ENCODE data around the gene ZFAND6. TPM values are rescaled to one million over a fixed set of nuclear protein-coding genes. Genes with fewer than 3 reads are reported as not detected.
"Not testable (repeated sequence)": the region's sequence is repeated elsewhere in the genome, so short reads cannot be mapped to it uniquely, and the experiment has no call there.

ZFAND6 gene
- total RNA-seq, 1 experiment from 2014 or later: 123 TPM

DNA sequence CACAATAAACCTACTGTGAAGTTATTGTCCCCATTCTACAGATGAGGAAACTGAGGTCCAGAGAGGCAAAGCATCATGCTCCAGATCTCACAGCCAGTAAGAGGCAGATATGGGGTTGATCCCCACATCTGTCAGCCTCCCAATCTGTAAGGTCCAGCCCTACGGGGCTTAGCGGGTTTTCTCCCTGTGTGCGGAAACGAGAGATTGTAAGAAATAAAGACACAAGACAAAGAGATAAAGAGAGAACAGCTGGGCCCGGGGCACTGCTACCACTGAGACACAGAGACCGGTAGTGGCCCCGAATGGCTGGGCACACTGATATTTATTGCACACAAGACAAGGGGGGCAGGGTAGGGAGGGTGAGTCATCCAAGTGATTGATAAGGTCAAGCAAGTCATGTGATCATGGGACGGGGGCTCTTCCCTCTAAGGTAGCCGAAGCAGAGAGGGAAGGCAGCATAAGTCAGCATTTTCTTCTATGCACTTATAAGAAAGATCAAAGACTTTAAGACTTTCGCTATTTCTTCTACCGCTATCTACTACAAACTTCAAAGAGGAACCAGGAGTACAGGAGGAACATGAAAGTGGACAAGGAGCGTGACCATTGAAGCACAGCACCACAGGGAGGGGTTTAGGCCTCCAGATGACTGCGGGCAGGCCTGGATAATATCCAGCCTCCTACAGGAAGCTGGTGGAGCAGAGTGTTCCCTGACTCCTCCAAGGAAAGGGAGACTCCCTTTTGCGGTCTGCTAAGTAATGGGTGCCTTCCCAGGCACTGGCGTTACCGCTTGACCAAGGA is 96.1 kb downstream of the ZFAND6 start:
- H3K27me3 ChIP-seq; H3K27ac ChIP-seq; H3K36me3 ChIP-seq; H3K4me3 ChIP-seq; H3K4me1 ChIP-seq; DNase-seq; H3K9me3 ChIP-seq (replicated peaks): not testable (repeated sequence)

DNA sequence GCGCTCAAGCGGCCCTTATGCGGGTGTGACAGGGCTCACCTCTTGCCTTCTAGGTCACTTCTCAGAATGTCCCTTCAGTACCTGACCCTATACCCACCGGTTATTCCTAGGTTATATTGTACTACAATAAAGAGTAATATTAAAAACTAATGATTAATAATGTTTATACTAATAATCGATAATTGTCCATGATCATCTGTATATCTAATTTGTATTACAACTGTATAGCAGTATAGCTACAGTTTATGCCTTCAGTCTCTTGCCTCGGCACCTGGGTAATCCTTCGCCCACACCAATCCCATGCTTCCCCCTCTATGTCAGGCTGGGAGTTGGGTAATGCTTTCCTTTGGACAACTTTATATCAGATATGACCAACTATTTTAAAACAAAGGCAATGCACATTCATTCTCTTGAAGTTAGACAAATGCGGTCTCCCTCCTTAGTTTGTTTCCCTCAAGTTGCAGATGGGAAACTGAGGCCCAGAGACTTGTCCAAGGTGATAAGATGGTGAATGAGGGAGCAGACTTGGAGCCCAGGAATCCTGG is 96.8 kb downstream of the ZFAND6 start:
- Histone ChIP-seq H3K27ac (no peak overlapping the region), H3K4me3 (no peak overlapping the region), H3K36me3 (no peaks in the 10 kb centered on the region), H3K4me1 (0 out of 2 replicates have a peak, but pooled peaks cover 4% of the 10 kb centered on the region), H3K9me3 (replicated peaks) (no peaks in the 10 kb centered on the region), H3K27me3 (no peaks in the 10 kb centered on the region)
- DNase-seq: no peak

DNA sequence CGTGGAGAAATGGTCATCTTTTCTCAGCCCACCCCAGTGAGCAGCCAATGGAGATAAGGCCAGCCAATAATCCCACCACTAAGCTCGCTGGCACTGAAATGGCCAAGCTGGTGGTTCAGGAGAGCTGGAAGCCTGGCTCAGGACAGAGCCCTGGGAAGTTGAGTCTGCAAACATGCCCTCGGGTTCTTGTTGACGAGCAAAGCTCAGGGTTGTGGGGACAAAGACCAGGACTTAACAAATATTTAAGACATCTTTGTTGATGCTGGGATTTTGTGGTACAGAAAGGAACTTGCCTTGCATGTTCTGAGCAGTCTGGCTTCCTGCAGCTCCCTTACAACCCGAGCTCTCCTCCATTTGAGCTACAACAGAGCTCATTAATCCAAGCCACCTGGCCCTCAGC is 97.7 kb downstream of the ZFAND6 start:
- Histone ChIP-seq H3K9me3 (replicated peaks) (no peaks in the 10 kb centered on the region), H3K27ac (no peak overlapping the region), H3K27me3 (no peaks in the 10 kb centered on the region), H3K36me3 (no peaks in the 10 kb centered on the region), H3K4me1 (0 out of 2 replicates have a peak, but pooled peaks cover 4% of the 10 kb centered on the region), H3K4me3 (no peak overlapping the region)
- DNase-seq: no peak

DNA sequence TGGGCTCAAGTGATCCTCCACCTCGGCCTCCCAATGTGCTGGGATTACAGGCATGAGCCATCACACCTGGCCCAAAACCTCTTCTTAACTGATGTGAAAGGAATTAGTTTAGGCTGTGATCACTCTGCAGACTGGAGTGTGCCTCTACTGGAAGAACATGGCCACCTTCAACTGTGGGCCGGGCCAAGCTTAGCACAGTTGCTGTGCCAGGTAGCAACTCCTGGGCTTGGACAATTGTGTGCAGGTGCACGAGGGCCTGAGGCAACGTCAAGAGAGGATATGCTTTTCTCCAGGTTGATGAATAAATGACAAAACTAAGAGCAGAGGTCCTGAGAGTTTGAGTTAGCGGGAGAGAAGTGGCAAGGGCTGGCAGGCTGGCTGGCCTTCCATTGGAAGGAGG is 99.8 kb downstream of the ZFAND6 start:
- peaks cover 5% of the 10 kb centered on the region; the same call in 1 of the 2 replicates for H3K36me3 ChIP-seq
- DNase-seq: no peak
- no peak overlapping the region for H3K27ac ChIP-seq
- no peaks in the 10 kb centered on the region for H3K9me3 ChIP-seq (replicated peaks)
- H3K27me3 ChIP-seq: no peaks in the 10 kb centered on the region
- H3K4me3 ChIP-seq: no peak overlapping the region
- no peaks in the 10 kb centered on the region for H3K4me1 ChIP-seq

DNA sequence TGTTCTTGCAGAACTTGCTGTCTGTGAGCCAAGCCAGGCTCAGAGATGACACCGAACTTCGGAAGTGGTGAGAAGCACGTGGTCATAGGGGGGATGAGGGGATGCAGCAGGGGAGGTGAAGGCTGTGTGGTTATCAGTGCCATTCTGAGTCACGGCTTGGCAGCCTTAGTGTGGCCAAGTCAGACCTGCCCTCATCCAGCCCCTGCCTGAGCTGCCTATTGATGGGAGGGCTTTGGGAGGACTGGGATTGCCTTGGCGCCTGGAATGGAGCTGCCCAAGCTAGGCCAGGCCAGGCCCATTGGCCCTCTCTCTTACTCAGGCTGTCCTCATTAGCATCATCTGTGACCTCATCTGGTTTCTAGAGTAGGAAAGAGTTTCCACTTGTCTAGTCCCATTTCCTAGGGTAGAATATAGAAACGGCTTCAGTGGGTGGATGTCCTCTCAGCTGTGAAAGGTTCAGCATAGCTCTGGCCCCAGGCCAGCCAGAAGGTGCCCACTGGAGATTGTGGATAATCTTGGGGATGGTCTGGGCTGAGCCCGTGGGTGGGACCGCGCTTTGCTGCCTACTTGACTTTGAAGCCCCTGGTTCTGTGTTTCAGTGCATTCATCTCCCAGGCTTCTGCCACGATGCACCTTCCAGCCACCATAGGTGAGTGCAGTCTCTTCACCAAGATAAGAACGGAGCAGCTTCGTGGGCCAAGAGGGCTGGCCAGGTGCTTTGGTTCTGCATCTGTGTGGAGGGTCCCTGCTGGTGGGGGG is 100.5 kb downstream of the ZFAND6 start:
- Histone ChIP-seq H3K4me3 (no peak overlapping the region), H3K36me3 (peaks cover 5% of the 10 kb centered on the region; the same call in 1 of the 2 replicates), H3K9me3 (replicated peaks) (no peaks in the 10 kb centered on the region), H3K27me3 (no peaks in the 10 kb centered on the region), H3K4me1 (no peaks in the 10 kb centered on the region), H3K27ac (no peak overlapping the region)
- DNase-seq: no peak

DNA sequence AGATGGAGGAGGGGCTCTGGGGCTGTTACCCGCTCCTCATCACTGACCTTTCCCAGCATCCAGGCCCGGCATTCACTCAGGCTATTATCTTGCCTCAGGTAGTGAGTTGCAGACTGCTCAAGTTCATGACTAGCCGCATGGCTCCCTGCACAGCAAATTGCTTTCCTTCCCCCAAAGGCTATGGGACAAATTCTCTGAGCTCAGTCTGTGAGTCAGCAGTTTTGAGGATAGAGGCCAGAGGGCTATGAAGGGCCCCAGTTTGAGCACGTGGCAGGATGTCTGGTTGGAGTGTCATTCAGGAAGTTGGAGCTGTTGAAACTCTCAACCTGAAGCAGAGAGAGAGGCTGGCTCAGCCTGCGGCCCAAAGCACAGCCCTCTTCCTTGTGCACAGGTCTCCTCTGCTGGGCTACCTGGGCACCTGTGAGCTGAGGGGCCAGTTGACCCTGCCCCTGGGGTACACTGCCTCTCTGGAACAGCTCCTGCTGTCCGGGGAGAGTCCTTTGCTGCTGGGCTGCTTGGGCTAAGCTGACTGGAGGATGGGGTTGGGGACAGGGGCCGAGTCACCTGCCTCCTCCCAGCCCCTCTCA is 101.2 kb downstream of the ZFAND6 start:
- H3K27ac ChIP-seq: no peak overlapping the region
- no peak for DNase-seq

DNA sequence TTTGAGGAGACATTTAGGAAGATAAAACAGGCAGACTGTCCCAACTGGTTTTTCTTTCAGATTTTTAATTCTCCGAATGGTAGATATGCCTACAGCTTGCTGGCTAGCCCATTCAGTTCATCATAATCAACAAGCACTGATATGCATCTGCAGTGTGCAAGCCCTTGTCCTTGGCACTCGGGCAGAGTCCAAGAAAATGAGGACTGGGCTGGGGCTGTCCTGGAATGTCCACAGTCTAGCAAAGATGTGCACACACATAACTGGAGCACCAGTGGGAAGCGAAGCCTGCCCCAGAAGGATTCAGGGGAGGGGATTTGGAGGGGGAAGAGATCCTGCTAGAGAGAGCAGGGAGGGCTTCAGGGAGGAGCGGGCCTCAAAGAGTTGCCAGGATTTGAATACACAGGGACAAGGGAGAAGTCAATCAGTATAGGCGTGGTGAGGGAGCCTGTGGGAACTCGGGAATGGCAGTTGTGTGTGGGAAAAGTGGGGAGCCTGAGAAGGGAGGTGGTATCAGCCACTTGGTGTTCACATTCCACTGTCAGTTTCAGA is 102.1 kb downstream of the ZFAND6 start:
- H3K36me3 ChIP-seq: peaks cover 5% of the 10 kb centered on the region; the same call in 1 of the 2 replicates
- H3K4me1 ChIP-seq: no peaks in the 10 kb centered on the region
- no peak overlapping the region for H3K4me3 ChIP-seq
- no peaks in the 10 kb centered on the region for H3K9me3 ChIP-seq (replicated peaks)
- DNase-seq: no peak
- H3K27ac ChIP-seq: no peak overlapping the region
- no peaks in the 10 kb centered on the region for H3K27me3 ChIP-seq

More for the DNA sequence above, 101.2 kb downstream of the ZFAND6 start:
- no peaks in the 10 kb centered on the region for H3K27me3 ChIP-seq
- no peaks in the 10 kb centered on the region for H3K9me3 ChIP-seq (replicated peaks)
- H3K4me1 ChIP-seq: no peaks in the 10 kb centered on the region
- H3K36me3 ChIP-seq: peaks cover 5% of the 10 kb centered on the region; the same call in 1 of the 2 replicates
- H3K4me3 ChIP-seq: no peak overlapping the region

DNA sequence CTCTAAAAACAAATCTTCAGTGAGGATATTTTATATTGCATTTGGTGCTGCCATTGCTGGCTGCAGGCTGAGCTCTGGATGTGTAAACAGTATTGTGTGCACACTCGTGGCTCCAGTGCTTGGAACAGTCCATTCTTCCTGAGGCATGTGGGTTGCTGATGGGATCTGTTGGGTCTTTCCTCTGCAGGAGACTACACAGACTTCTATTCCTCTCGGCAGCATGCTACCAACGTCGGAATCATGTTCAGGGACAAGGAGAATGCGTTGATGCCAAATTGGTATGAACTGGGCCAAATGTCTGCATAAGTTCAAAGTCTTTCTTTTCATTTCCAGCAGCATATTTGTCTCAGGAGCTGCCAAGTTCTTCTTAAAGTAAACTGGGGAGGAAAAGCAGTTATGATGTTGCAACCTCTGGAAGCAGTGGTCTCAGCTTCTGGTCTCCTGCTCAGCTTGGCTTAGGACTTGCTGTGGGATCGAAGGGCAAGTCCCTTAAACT is 102.6 kb downstream of the ZFAND6 start:
- DNase-seq: no peak
- Histone ChIP-seq H3K36me3 (peaks cover 5% of the 10 kb centered on the region; the same call in 1 of the 2 replicates), H3K4me1 (no peaks in the 10 kb centered on the region), H3K27me3 (no peaks in the 10 kb centered on the region), H3K9me3 (replicated peaks) (no peaks in the 10 kb centered on the region), H3K4me3 (no peak overlapping the region), H3K27ac (no peak overlapping the region)

DNA sequence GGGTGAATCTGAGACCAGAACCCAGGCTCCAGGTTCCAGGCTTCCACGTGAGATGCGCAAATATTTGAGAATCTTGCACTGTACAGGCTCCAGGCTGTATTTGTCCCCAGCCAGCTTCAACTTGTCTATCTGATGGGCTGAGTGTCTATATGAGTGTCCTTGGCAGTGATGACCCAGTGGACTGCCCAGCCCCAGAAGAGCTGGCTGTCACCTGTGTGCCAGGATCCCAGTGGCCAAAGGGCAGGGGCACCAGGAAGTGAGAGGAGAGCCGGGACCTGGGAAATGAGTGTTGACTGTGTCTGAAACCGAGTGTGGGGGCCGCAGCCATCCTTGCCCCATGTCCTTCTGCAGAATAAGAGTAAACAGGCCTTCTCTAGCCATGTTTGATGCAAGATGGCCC is 103.7 kb downstream of the ZFAND6 start:
- H3K27me3 ChIP-seq: no peaks in the 10 kb centered on the region
- no peaks in the 10 kb centered on the region for H3K9me3 ChIP-seq (replicated peaks)
- no peak overlapping the region for H3K27ac ChIP-seq
- DNase-seq: no peak
- no peak overlapping the region for H3K4me3 ChIP-seq
- peaks cover 5% of the 10 kb centered on the region; the same call in 1 of the 2 replicates for H3K36me3 ChIP-seq
- H3K4me1 ChIP-seq: no peaks in the 10 kb centered on the region

DNA sequence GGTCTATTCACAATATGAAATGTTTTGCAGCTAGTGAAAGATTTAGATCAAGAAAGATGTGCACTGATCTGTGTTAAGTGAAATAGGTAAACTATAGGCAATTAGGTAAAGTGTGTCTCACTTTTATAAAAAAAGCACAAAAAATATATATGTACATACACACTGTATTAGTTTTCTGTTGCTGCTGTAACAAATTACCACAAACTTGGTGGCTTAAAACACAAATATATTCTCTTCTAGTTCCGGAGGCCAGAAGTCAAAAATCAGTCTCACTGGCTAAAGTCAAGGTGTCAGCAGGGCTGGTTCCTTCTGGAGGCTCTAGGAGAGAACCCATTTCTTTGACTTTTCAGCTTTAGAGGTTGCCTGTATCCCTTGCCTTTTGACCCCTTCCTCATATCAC is 104.4 kb downstream of the ZFAND6 start:
- Histone ChIP-seq H3K9me3 (replicated peaks) (no peaks in the 10 kb centered on the region), H3K4me1 (no peaks in the 10 kb centered on the region), H3K27me3 (no peaks in the 10 kb centered on the region), H3K4me3 (no peak overlapping the region), H3K27ac (no peak overlapping the region), H3K36me3 (peaks cover 5% of the 10 kb centered on the region; the same call in 1 of the 2 replicates)
- DNase-seq: no peak

DNA sequence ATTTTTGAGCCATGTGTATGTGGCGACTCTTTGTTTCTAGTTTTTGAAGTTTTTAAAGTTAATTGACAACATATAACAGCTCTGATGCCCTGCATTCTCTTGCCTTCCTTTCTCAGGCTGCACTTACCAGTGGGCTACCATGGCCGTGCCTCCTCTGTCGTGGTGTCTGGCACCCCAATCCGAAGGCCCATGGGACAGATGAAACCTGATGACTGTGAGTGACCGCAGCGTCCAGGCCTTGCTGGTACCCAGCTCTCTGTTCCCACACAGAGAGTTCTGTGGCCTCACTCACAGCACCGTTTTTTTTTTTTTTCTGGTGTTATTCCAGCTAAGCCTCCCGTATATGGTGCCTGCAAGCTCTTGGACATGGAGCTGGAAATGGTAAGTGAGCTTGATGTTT is 108.5 kb downstream of the ZFAND6 start:
- Histone ChIP-seq H3K27ac (no peak overlapping the region), H3K27me3 (no peaks in the 10 kb centered on the region), H3K36me3 (peaks cover 5% of the 10 kb centered on the region; the same call in 1 of the 2 replicates), H3K4me3 (no peak overlapping the region), H3K4me1 (no peaks in the 10 kb centered on the region), H3K9me3 (replicated peaks) (no peaks in the 10 kb centered on the region)
- no peak for DNase-seq

DNA sequence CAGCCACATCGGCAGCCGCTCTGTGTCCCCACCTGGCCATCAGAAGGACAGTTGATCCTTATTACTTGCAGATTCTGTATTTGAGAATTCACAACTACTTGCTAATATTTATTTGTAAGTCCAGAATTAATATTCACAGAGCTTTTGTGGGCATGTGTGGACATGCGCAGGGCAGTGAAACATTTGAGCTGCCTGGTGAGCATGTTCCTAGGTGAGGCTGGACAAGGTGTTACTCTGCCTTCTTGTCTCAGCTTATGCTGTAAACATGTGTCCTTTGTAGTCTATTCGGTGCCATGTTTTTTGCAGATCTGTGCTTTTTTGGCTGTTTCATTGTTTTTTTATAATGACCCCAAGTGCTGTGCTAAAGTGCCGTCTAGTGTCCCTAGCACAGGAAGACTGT is 108.9 kb downstream of the ZFAND6 start:
- Histone ChIP-seq H3K9me3 (replicated peaks) (no peaks in the 10 kb centered on the region), H3K36me3 (peaks cover 5% of the 10 kb centered on the region; the same call in 1 of the 2 replicates), H3K4me3 (no peak overlapping the region), H3K27ac (no peak overlapping the region), H3K4me1 (no peaks in the 10 kb centered on the region), H3K27me3 (no peaks in the 10 kb centered on the region)
- DNase-seq: no peak

DNA sequence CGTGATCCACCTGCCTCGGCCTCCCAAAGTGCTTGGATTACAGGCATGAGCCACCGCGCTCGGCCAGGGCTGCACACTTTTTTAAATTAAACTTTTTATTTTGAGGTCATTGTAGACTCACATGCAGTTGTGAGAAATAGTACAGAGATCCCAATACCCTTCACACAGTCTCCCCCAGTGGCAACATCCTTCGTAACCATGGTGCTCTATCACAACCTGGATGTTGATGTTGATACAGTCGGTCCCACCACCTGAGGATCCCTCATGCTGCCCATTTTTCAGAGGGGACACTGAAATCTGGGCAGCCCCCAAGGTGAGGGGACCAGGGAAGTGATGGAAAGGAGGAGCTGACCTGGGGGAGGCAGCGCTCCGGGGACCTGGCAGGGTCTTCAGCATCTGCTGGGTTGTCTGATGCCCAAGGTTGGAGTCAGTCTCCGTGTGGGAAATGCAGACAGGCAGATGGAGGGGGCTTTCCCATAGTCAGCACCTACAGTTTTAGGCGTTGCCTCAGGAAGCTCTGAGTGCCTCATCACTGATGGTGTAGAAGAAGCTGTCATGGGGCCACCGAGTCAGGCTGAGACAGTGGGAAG is 110.4 kb downstream of the ZFAND6 start:
- H3K4me3 ChIP-seq: no peak overlapping the region

DNA sequence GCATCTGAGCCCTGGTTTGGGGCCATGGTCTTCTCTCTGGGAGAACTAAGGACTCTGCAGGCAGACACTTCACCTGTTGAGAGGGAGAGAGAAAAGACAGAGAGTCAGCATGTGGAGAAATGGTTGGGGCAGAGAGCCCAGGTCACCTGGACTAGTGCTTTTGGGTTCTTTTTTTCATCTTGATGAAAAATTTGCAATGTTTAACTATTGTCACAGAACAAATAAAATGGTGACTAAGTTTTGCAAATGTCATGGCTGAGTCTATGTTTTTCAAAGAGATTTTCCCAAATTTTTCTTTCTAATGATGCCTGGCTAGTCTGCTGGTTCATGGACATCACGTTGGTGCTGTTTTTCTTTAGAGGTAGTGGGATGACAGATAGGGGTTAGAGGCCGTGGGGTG is 111.1 kb downstream of the ZFAND6 start:
- Histone ChIP-seq H3K27me3 (no peaks in the 10 kb centered on the region), H3K4me1 (no peaks in the 10 kb centered on the region), H3K9me3 (replicated peaks) (no peaks in the 10 kb centered on the region), H3K4me3 (no peak overlapping the region), H3K27ac (no peak overlapping the region), H3K36me3 (no peaks in the 10 kb centered on the region)
- no peak for DNase-seq

More for the DNA sequence above, 110.4 kb downstream of the ZFAND6 start:
- DNase-seq: no peak
- Histone ChIP-seq H3K27me3 (no peaks in the 10 kb centered on the region), H3K36me3 (no peaks in the 10 kb centered on the region), H3K27ac (no peak overlapping the region), H3K9me3 (replicated peaks) (no peaks in the 10 kb centered on the region), H3K4me1 (no peaks in the 10 kb centered on the region)
